ENCODE measurements around the gene WDR62.

Gene WDR62

GRCh38 chr19:36106441-36106840 lies 51.7 kb downstream of the WDR62 start:
- H3K9me2 ChIP-seq (replicated peaks; ENCODE audit: low read depth, low read length), result no peaks in the 10 kb centered on the region
- TF ChIP-seq EZH2phosphoT487 (IDR thresholded peaks at IDR 0.05; ENCODE audit: borderline replicate concordance) (no peak), CTCF (conservative IDR thresholded peaks at IDR 0.05; ENCODE audit: low read length) (no peak)
- H3K79me2 ChIP-seq (ENCODE audit: insufficient read depth, low read length), result no peaks in the 10 kb centered on the region
- peaks cover 37% of the 10 kb centered on the region; the same call in 1 of the 2 replicates for H3K36me3 ChIP-seq (ENCODE audit: insufficient read depth, low read length)
- H2AFZ ChIP-seq (ENCODE audit: low read length), result no peak overlapping the region
- H3F3A ChIP-seq (ENCODE audit: low read depth), result no peaks in the 10 kb centered on the region
- no peak overlapping the region for H3K4me2 ChIP-seq (ENCODE audit: low read depth, low read length, poor library complexity, severe bottlenecking)
- H4K20me1 ChIP-seq (ENCODE audit: insufficient read depth, low read length, poor library complexity, severe bottlenecking), result no peaks in the 10 kb centered on the region
- no peak overlapping the region for H3K4me3 ChIP-seq (ENCODE audit: low read length, poor library complexity, severe bottlenecking)
- H3K4me1 ChIP-seq (ENCODE audit: insufficient read depth, low read length, poor library complexity, severe bottlenecking), result no peaks in the 10 kb centered on the region
- no peak overlapping the region for H3K9ac ChIP-seq (ENCODE audit: low read depth, low read length, poor library complexity, severe bottlenecking)
- H3K27me3 ChIP-seq (ENCODE audit: insufficient read depth, low read length, poor library complexity, severe bottlenecking), result no peaks in the 10 kb centered on the region
- no peaks in the 10 kb centered on the region for H3K9me3 ChIP-seq (ENCODE audit: insufficient read depth, low read depth, low read length)

- H4K20me1 ChIP-seq (ENCODE audit: insufficient read depth, low read length, poor library complexity, severe bottlenecking), result no peaks in the 10 kb centered on the region
- no peaks in the 10 kb centered on the region for H3F3A ChIP-seq (ENCODE audit: low read depth)
- TF ChIP-seq CTCF (conservative IDR thresholded peaks at IDR 0.05; ENCODE audit: low read length) (no peak), EZH2phosphoT487 (IDR thresholded peaks at IDR 0.05; ENCODE audit: borderline replicate concordance) (no peak)
- H3K27me3 ChIP-seq (ENCODE audit: insufficient read depth, low read length, poor library complexity, severe bottlenecking), result no peaks in the 10 kb centered on the region
- H3K9me2 ChIP-seq (replicated peaks; ENCODE audit: low read depth, low read length), result no peaks in the 10 kb centered on the region
- no peaks in the 10 kb centered on the region for H3K9me3 ChIP-seq (ENCODE audit: insufficient read depth, low read depth, low read length)
- no peak overlapping the region for H3K4me2 ChIP-seq (ENCODE audit: low read depth, low read length, poor library complexity, severe bottlenecking)
- no peak overlapping the region for H3K9ac ChIP-seq (ENCODE audit: low read depth, low read length, poor library complexity, severe bottlenecking)
- no peaks in the 10 kb centered on the region for H3K4me1 ChIP-seq (ENCODE audit: insufficient read depth, low read length, poor library complexity, severe bottlenecking)
- peaks cover 32% of the 10 kb centered on the region; the same call in 1 of the 2 replicates for H3K36me3 ChIP-seq (ENCODE audit: insufficient read depth, low read length)
- no peak overlapping the region for H2AFZ ChIP-seq (ENCODE audit: low read length)
- no peak overlapping the region for H3K4me3 ChIP-seq (ENCODE audit: low read length, poor library complexity, severe bottlenecking)
- no peaks in the 10 kb centered on the region for H3K79me2 ChIP-seq (ENCODE audit: insufficient read depth, low read length)
Measured at GRCh38 chr19:36106991-36107390, 52.3 kb downstream of the WDR62 start.

- peaks cover 4% of the 10 kb centered on the region for H3K4me1 ChIP-seq (ENCODE audit: insufficient read depth, low read length, poor library complexity, severe bottlenecking)
- no peaks in the 10 kb centered on the region for H3K9me2 ChIP-seq (replicated peaks; ENCODE audit: low read depth, low read length)
- no peaks in the 10 kb centered on the region for H3F3A ChIP-seq (ENCODE audit: low read depth)
- peaks cover 17% of the 10 kb centered on the region; the same call in 1 of the 2 replicates for H3K36me3 ChIP-seq (ENCODE audit: insufficient read depth, low read length)
- H3K9me3 ChIP-seq (ENCODE audit: insufficient read depth, low read depth, low read length), result no peaks in the 10 kb centered on the region
- TF ChIP-seq CTCF (conservative IDR thresholded peaks at IDR 0.05; ENCODE audit: low read length) (no peak), EZH2phosphoT487 (IDR thresholded peaks at IDR 0.05; ENCODE audit: borderline replicate concordance) (no peak)
- no peak overlapping the region for H3K4me3 ChIP-seq (ENCODE audit: low read length, poor library complexity, severe bottlenecking)
- H3K27me3 ChIP-seq (ENCODE audit: insufficient read depth, low read length, poor library complexity, severe bottlenecking), result no peaks in the 10 kb centered on the region
- no peak overlapping the region for H3K4me2 ChIP-seq (ENCODE audit: low read depth, low read length, poor library complexity, severe bottlenecking)
- peaks cover 1% of the 10 kb centered on the region for H4K20me1 ChIP-seq (ENCODE audit: insufficient read depth, low read length, poor library complexity, severe bottlenecking)
- H3K79me2 ChIP-seq (ENCODE audit: insufficient read depth, low read length), result peaks cover 12% of the 10 kb centered on the region
- H3K9ac ChIP-seq (ENCODE audit: low read depth, low read length, poor library complexity, severe bottlenecking), result no peak overlapping the region
- H2AFZ ChIP-seq (ENCODE audit: low read length), result no peak overlapping the region
Measured at GRCh38 chr19:36108684-36109083, 54.0 kb downstream of the WDR62 start.
